ENCODE results near the gene LONP2. TPM values are rescaled to one million over a fixed set of nuclear protein-coding genes. Genes with fewer than 3 reads are reported as not detected.

LONP2 gene
- total RNA-seq, 1 donor from 2014 or later = 50.7 TPM

GRCh38 chr16:48342591-48342990 is 98.5 kb downstream of the LONP2 start:
- no peak overlapping the region for H3K4me2 ChIP-seq (ENCODE audit: low read length)
- H3K9me3 ChIP-seq (ENCODE audit: insufficient read depth, low read depth, low read length) = no peaks in the 10 kb centered on the region
- H3K79me2 ChIP-seq (ENCODE audit: insufficient read depth, low read length) = no peaks in the 10 kb centered on the region
- no peaks in the 10 kb centered on the region for H3K4me1 ChIP-seq (ENCODE audit: insufficient read depth, low read length)
- DNase-seq (ENCODE audit: low read depth) (no peak), FAIRE-seq (no peak)
- peaks cover 13% of the 10 kb centered on the region for H3K36me3 ChIP-seq (ENCODE audit: insufficient read depth, low read length)
- H2AFZ ChIP-seq (ENCODE audit: low read depth, low read length) = no peak overlapping the region
- Mint-ChIP-seq H3K36me3 (ENCODE audit: low read depth, unreplicated experiment) (peaks cover 24% of the 10 kb centered on the region), H3K9me3 (ENCODE audit: unreplicated experiment) (no peaks in the 10 kb centered on the region), H3K27ac (ENCODE audit: unreplicated experiment) (no peak overlapping the region), H3K27me3 (ENCODE audit: low read depth, unreplicated experiment) (no peaks in the 10 kb centered on the region), H3K4me1 (ENCODE audit: low read depth, unreplicated experiment) (no peaks in the 10 kb centered on the region), H3K4me3 (ENCODE audit: unreplicated experiment) (no peak overlapping the region)
- TF ChIP-seq CTCF (IDR thresholded peaks at IDR 0.05; ENCODE audit: insufficient read depth, low read depth, low read length) = no peak
- no peak for TF ChIP-seq EZH2 (IDR thresholded peaks at IDR 0.05; ENCODE audit: insufficient read depth, low read length)
- no peak overlapping the region for H3K9ac ChIP-seq (ENCODE audit: low read length)
- H4K20me1 ChIP-seq (ENCODE audit: insufficient read depth, low read length) = peaks cover 9% of the 10 kb centered on the region
- no peak overlapping the region for H3K27ac ChIP-seq (ENCODE audit: low read depth, low read length)
- H3K4me3 ChIP-seq (ENCODE audit: insufficient read depth, low read depth, low read length) = no peak overlapping the region
- no peaks in the 10 kb centered on the region for H3K27me3 ChIP-seq (ENCODE audit: insufficient read depth, low read length)

GRCh38 chr16:48347191-48347865 is 103.2 kb downstream of the LONP2 start:
- H3K4me3 ChIP-seq (ENCODE audit: insufficient read depth, low read depth, low read length) = no peak overlapping the region
- Mint-ChIP-seq H3K9me3 (ENCODE audit: unreplicated experiment) (no peaks in the 10 kb centered on the region), H3K27ac (ENCODE audit: unreplicated experiment) (no peak overlapping the region), H3K36me3 (ENCODE audit: low read depth, unreplicated experiment) (peaks cover 33% of the 10 kb centered on the region), H3K4me1 (ENCODE audit: low read depth, unreplicated experiment) (no peaks in the 10 kb centered on the region), H3K4me3 (ENCODE audit: unreplicated experiment) (no peak overlapping the region), H3K27me3 (ENCODE audit: low read depth, unreplicated experiment) (no peaks in the 10 kb centered on the region)
- no peak overlapping the region for H3K9ac ChIP-seq (ENCODE audit: low read length)
- H2AFZ ChIP-seq (ENCODE audit: low read depth, low read length) = no peak overlapping the region
- no peak for TF ChIP-seq CTCF (IDR thresholded peaks at IDR 0.05; ENCODE audit: insufficient read depth, low read depth, low read length)
- no peak for TF ChIP-seq EZH2 (IDR thresholded peaks at IDR 0.05; ENCODE audit: insufficient read depth, low read length)
- H3K9me3 ChIP-seq (ENCODE audit: insufficient read depth, low read depth, low read length) = no peaks in the 10 kb centered on the region
- no peak overlapping the region for H3K4me2 ChIP-seq (ENCODE audit: low read length)
- peaks cover 19% of the 10 kb centered on the region for H3K36me3 ChIP-seq (ENCODE audit: insufficient read depth, low read length)
- DNase-seq (ENCODE audit: low read depth) (no peak), FAIRE-seq (no peak)
- H4K20me1 ChIP-seq (ENCODE audit: insufficient read depth, low read length) = peaks cover 8% of the 10 kb centered on the region
- no peak overlapping the region for H3K27ac ChIP-seq (ENCODE audit: low read depth, low read length)
- H3K4me1 ChIP-seq (ENCODE audit: insufficient read depth, low read length) = no peaks in the 10 kb centered on the region
- peaks cover 6% of the 10 kb centered on the region for H3K79me2 ChIP-seq (ENCODE audit: insufficient read depth, low read length)
- H3K27me3 ChIP-seq (ENCODE audit: insufficient read depth, low read length) = no peaks in the 10 kb centered on the region

- TF ChIP-seq CTCF (IDR thresholded peaks at IDR 0.05; ENCODE audit: insufficient read depth, low read depth, low read length) = no peak
- no peak for TF ChIP-seq EZH2 (IDR thresholded peaks at IDR 0.05; ENCODE audit: insufficient read depth, low read length)
- H3K4me1 Mint-ChIP-seq (ENCODE audit: low read depth, unreplicated experiment) = no peaks in the 10 kb centered on the region
- H3K9me3 Mint-ChIP-seq (ENCODE audit: unreplicated experiment) = no peaks in the 10 kb centered on the region
- Histone ChIP-seq H3K27ac (ENCODE audit: low read depth, low read length) (no peak overlapping the region), H3K79me2 (ENCODE audit: insufficient read depth, low read length) (peaks cover 9% of the 10 kb centered on the region), H3K27me3 (ENCODE audit: insufficient read depth, low read length) (no peaks in the 10 kb centered on the region), H2AFZ (ENCODE audit: low read depth, low read length) (no peak overlapping the region), H4K20me1 (ENCODE audit: insufficient read depth, low read length) (peaks cover 9% of the 10 kb centered on the region), H3K4me1 (ENCODE audit: insufficient read depth, low read length) (no peaks in the 10 kb centered on the region), H3K9me3 (ENCODE audit: insufficient read depth, low read depth, low read length) (no peaks in the 10 kb centered on the region), H3K4me2 (ENCODE audit: low read length) (no peak overlapping the region), H3K9ac (ENCODE audit: low read length) (no peak overlapping the region), H3K36me3 (ENCODE audit: insufficient read depth, low read length) (peaks cover 22% of the 10 kb centered on the region), H3K4me3 (ENCODE audit: insufficient read depth, low read depth, low read length) (no peak overlapping the region)
- no peaks in the 10 kb centered on the region for H3K27me3 Mint-ChIP-seq (ENCODE audit: low read depth, unreplicated experiment)
- DNase-seq (ENCODE audit: low read depth) = no peak
- H3K4me3 Mint-ChIP-seq (ENCODE audit: unreplicated experiment) = no peak overlapping the region
- H3K27ac Mint-ChIP-seq (ENCODE audit: unreplicated experiment) = no peak overlapping the region
- H3K36me3 Mint-ChIP-seq (ENCODE audit: low read depth, unreplicated experiment) = peaks cover 29% of the 10 kb centered on the region
- no peak for FAIRE-seq
Observed at GRCh38 chr16:48347980-48348379, 103.9 kb downstream of the LONP2 start.

Data from astrocyte (in vitro differentiated cells and primary cell).